Measurements from ENCODE around the gene GPR52.
"Not testable (repeated sequence)": the region's sequence is repeated elsewhere in the genome, so short reads cannot be mapped to it uniquely, and the experiment has no call there.

The GPR52 gene, protein sequence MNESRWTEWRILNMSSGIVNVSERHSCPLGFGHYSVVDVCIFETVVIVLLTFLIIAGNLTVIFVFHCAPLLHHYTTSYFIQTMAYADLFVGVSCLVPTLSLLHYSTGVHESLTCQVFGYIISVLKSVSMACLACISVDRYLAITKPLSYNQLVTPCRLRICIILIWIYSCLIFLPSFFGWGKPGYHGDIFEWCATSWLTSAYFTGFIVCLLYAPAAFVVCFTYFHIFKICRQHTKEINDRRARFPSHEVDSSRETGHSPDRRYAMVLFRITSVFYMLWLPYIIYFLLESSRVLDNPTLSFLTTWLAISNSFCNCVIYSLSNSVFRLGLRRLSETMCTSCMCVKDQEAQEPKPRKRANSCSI

GRCh38 chr1:174447866-174448530, at the start of gene GPR52:
Gene GPR52 (plus strand): TSS chr1:174447964. CDS start chr1:174448112, 148 bp downstream.
- no peak for DNase-seq

- no peak for DNase-seq
Observed at GRCh38 chr1:174398246-174398645, 49.5 kb upstream of the GPR52 start.

DNA sequence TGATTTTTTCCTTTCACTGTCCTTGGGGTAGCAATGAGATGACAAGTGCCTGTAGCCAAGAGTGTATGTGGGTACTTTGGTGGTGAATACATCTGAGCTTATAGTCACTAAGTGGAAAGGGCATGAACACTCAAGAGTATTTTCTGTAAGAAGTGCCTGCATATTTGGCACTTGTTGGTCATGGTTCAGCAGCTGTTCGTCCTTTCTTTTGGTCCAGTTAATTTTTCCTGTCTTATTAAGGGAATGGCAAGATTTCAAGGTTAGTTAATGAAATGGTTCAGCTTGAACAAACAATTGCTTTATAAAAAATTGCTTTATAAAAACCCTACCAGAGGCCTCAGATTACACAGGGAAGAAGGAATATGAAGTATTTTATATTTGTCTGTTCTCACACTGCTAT, 48.6 kb upstream of the GPR52 start:
- DNase-seq: no peak

DNA sequence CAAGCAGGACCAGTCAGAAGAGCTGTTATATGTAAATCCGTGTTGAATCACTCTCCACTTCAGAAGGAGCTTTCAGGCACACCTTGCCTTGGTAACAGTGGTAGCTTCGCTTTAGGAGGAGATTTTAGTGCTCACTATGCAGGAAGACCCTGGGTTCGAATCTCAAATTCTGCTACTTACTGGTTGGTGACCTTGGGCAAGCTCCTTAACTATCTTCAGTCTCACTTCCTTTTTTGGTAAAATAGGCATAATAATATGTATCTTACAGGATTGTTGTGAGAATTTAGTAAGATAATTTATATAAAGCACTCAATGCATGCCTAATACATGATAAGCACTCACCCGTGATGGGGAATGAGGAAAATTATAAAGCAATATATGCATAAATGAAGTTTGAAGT, 46.7 kb upstream of the GPR52 start:
- DNase-seq: no peak

DNA sequence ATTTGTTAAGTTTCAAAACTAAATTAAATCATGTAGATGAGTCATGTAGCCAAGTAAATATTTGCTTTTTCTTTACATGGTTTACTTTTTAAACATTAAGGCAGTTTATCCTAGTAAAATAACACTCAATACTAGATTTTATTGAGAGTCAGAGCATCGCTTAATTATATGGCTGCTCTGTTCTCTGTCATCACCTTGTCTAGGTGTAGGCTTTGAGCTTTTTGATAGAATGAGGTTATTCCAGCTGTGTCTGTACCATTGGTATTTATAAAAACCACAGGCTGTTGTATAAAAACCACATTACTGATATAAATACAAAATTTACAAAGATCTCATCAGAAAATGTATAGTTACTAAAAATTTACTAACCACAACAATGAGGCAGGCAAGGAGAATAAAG, 42.5 kb upstream of the GPR52 start:
- no peak for DNase-seq

DNA sequence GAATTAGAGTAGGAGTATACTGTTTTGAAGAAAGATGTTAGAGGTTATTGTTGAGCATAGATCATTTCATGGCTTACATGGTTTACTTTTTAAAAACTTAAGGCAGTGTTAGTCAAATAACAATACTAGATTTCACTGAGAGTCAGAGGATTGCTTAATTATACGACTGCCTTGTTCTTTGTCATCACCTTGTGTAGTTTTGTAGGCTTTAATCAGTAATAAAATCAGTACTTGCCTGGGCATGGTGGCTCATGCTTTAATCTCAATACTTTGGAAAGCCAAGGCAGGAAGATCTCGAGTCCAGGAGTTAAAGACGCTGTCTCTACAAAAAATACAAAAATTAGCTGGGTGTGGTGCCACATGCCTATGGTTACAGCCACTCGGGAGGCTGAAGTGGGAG, 41.3 kb upstream of the GPR52 start:
- no peak for DNase-seq

GRCh38 chr1:174407665-174408064, 40.1 kb upstream of the GPR52 start:
- no peak for DNase-seq

- no peak for DNase-seq
Observed at GRCh38 chr1:174408146-174408545, 39.6 kb upstream of the GPR52 start.

DNA sequence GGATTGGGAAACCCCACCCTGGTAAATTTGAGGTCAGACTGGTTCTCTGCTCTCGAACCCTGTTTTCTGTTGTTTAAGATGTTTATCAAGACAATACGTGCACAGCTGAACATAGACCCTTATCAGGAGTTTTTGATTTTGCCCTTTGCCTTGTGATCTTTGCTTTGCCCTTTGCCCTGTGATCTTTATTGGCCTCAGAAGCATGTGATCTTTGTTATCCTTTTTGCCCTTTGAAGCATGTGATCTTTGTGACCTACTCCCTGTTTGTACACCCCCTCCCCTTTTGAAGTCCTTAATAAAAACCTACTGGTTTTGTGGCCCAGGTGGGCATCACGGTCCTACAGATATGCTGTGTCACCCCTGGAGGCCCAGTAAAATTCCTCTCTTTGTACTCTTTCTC, 38.0 kb upstream of the GPR52 start:
- DNase-seq: not testable (repeated sequence)

- DNase-seq: no peak
Observed at GRCh38 chr1:174413632-174414031, 34.1 kb upstream of the GPR52 start.

GRCh38 chr1:174414203-174414602, 33.6 kb upstream of the GPR52 start:
- no peak for DNase-seq

- no peak for DNase-seq
Observed at GRCh38 chr1:174415506-174415905, 32.3 kb upstream of the GPR52 start.

- DNase-seq: no peak
Observed at GRCh38 chr1:174417921-174418320, 29.8 kb upstream of the GPR52 start.

GRCh38 chr1:174425121-174425520, 22.6 kb upstream of the GPR52 start:
- DNase-seq: no peak

DNA sequence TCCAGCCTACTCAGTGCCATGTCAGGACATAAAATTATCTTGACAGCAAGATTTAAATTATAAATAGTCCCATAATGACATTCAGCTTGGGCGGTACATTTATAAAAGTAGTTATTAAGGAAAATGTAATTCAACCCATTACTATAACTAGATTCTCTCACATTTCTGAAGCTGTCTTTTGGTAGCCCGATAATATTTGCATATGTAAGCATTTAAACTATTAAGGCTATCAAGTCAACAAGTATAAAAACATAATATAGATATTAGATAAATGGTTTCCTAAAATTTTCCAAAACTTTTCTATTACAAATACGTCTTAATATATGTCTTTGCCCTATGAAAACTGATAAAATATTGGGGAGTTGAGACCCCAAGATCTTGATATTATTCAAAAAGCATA, 21.6 kb upstream of the GPR52 start:
- no peak for DNase-seq

GRCh38 chr1:174428033-174428432, 19.7 kb upstream of the GPR52 start:
- DNase-seq: no peak

GRCh38 chr1:174428739-174429138, 19.0 kb upstream of the GPR52 start:
- no peak for DNase-seq

DNA sequence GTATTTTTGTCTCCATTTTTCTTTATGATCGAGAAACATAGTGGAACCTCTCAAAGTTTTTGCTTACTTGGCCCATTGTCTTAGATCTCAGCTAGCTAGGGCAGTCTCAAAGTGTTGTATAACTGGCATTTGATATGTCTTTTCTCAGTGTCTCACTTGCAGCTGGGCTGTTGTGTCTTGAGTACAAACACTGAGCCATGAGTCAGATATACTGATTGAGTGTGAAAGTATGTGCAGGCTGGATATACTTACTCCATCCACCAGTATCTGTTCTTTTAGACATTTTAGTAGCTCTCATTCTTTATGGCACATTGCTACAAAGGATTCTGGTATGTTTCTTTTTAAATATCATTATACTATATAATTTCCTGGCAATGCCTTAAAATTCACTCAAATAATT, 14.3 kb upstream of the GPR52 start:
- no peak for DNase-seq

DNA sequence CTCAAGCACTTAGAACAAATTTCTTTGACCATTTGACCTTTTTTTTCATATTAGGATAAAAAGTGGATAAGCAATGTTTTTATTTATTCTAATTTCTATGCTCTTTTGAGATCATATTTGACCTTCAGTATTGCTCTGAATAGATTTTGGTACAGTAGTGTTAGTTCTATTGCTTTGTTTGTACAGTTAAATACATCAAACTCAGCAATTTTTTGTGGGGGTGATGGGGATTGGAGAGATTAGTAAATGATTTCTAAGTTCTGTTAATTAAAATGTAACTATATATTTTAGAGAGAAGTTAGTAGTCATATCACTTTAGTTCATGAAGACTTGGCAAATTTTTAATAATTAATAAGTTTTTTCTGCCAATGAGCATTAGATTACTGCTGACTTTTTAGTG, 2.4 kb upstream of the GPR52 start:
- no peak for DNase-seq

DNA sequence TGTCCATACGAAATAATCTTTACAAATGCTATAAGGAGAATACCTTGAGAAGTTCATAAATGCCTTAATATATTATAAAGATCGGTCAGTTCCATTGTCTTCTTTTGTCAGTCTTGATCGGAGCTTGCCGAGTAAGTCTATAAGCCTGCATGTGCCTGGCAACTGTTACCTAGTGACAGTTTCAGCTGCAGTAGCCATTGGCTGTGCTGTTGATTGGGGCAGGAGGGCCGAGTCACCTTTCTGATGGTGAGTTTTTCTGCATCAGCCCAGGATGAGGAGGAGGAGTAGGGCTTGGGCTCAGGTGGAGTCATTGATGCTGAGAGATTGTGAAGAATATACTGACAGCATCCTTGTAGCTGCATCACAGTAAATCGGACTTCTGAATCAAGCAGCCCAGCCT, 1.9 kb upstream of the GPR52 start:
- DNase-seq: no peak

- DNase-seq: no peak
Observed at GRCh38 chr1:174448531-174448883, 743 bp downstream of the GPR52 start.

GRCh38 chr1:174448974-174449373, 1.2 kb downstream of the GPR52 start:
- DNase-seq: no peak

- no peak for DNase-seq
Observed at GRCh38 chr1:174451408-174451807, 3.6 kb downstream of the GPR52 start.

GRCh38 chr1:174465855-174466254, 18.1 kb downstream of the GPR52 start:
- no peak for DNase-seq

DNA sequence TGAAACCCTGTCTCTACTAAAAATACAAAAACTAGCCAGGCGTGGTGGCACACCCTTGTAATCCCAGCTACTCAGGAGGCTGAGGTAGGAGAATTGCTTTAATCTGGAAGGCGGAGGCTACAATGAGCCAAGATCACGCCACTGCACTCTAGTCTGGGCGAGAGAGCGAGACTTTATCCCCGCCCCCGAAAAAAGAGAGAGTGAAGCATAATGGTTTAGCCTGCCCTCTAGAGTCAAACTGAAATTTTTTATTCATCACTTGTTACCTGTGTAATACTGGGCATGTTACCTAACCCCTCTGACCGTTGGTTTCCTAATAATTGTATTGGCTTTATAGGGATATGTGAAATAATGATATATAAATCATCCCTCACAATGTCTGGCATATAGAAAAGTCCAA, 18.8 kb downstream of the GPR52 start:
- DNase-seq: no peak

Data from AML-193 (cell line).